DND-41 (cell line): ENCODE results near the gene CRIP3.

Experiments
- EZH2 ChIP-seq: IDR thresholded peaks from 3 replicates; pipeline ENCODE4 v1.6.1; 2012; ENCODE audit warnings: borderline replicate concordance, low read depth, mild to moderate bottlenecking, moderate library complexity, low read length, inconsistent platforms; ENCODE audit not compliant: severe bottlenecking
- TF ChIP-seq, protein P1 (sequence below): IDR thresholded peaks from 2 replicates; pipeline ENCODE4 v1.5.1; 2012; ENCODE audit warnings: borderline replicate concordance, low read length, moderate library complexity, mild to moderate bottlenecking; ENCODE audit not compliant: poor library complexity, severe bottlenecking; ENCODE audit errors: extremely low read depth

DNA sequence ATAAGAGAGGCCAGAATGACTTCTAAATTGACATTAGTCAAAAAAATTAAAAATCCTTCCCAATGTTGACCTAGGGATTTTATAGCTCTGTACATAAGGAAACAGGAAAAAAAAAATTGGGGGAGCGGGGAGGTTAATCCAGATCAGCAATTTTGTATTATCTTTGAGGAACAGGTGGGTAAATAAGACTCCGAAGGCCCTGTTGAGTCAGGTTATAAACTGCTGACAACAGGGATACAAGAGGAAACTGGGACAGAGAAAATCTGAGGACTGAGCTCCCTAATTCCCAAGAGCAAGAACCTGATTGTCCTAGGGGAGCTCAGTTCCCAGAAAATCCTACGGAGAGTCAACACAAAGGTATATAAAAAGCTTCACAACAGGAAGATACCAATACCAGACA is 26.8 kb upstream of the CRIP3 start:
- TF ChIP-seq, protein P1, sequence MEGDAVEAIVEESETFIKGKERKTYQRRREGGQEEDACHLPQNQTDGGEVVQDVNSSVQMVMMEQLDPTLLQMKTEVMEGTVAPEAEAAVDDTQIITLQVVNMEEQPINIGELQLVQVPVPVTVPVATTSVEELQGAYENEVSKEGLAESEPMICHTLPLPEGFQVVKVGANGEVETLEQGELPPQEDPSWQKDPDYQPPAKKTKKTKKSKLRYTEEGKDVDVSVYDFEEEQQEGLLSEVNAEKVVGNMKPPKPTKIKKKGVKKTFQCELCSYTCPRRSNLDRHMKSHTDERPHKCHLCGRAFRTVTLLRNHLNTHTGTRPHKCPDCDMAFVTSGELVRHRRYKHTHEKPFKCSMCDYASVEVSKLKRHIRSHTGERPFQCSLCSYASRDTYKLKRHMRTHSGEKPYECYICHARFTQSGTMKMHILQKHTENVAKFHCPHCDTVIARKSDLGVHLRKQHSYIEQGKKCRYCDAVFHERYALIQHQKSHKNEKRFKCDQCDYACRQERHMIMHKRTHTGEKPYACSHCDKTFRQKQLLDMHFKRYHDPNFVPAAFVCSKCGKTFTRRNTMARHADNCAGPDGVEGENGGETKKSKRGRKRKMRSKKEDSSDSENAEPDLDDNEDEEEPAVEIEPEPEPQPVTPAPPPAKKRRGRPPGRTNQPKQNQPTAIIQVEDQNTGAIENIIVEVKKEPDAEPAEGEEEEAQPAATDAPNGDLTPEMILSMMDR, result no peak
- no peak for TF ChIP-seq EZH2
